Natural killer cell (primary cell): Measurements from ENCODE around the gene KEAP1. TPM values are rescaled to one million over a fixed set of nuclear protein-coding genes. Genes with fewer than 3 reads are reported as not detected.

Experiments used
- ATAC-seq, 3 donors: fragments of 150-1000 bp in 2 of 3; fragments of 200-7000 bp in 1 of 3; cut with Tn5 transposase; 1 replicate in 1 of 3; 2 replicates in 2 of 3; pipeline ENCODE4 v1.10.0; 2021; ENCODE audit warnings: mild to moderate bottlenecking in 2 of 3, moderate library complexity in 2 of 3
- DNase-seq, 2 donors: peaks; one replicate each; pipeline versions ENCODE4 v3.0.0 to v3.0.0-alpha.2; 2013 to 2021; ENCODE audit warnings: mixed read lengths in 1 of 2
- H3K27ac ChIP-seq: one replicate; pipeline ENCODE4 v1.5.1; 2013; ENCODE audit warnings: mild to moderate bottlenecking, low read length
- H3K27me3 ChIP-seq: one replicate; pipeline ENCODE4 v1.6.1; 2013; ENCODE audit warnings: low read length; ENCODE audit not compliant: control insufficient read depth, insufficient read depth
- H3K36me3 ChIP-seq: one replicate; pipeline ENCODE4 v1.6.1; 2013; ENCODE audit warnings: low read length; ENCODE audit not compliant: control insufficient read depth, insufficient read depth
- H3K4me1 ChIP-seq: one replicate; pipeline ENCODE4 v1.6.1; 2013; ENCODE audit warnings: low read length; ENCODE audit not compliant: control insufficient read depth, insufficient read depth
- H3K4me3 ChIP-seq: one replicate; pipeline ENCODE4 v1.5.1; 2013; ENCODE audit warnings: low read length
- H3K9me3 ChIP-seq: one replicate; pipeline ENCODE4 v1.6.1; 2013; ENCODE audit warnings: low read length; ENCODE audit not compliant: control insufficient read depth, insufficient read depth
- H3K27ac Mint-ChIP-seq, 2 donors: one replicate each; pipeline ENCODE4 v1.8.0; 2022; ENCODE audit warnings: mild to moderate bottlenecking in 2 of 2, mixed read lengths in 2 of 2, moderate library complexity in 1 of 2
- H3K27me3 Mint-ChIP-seq, 2 donors: one replicate each; pipeline ENCODE4 v1.8.0; 2022; ENCODE audit warnings: low read depth in 2 of 2, mixed read lengths in 2 of 2
- H3K36me3 Mint-ChIP-seq: one replicate; pipeline ENCODE4 v1.8.0; 2022; ENCODE audit warnings: mixed read lengths
- H3K4me1 Mint-ChIP-seq, 2 donors: one replicate each; pipeline ENCODE4 v1.8.0; 2022; ENCODE audit warnings: mixed read lengths in 2 of 2
- H3K4me3 Mint-ChIP-seq: one replicate; pipeline ENCODE4 v1.8.0; 2022; ENCODE audit warnings: mild to moderate bottlenecking, moderate library complexity, mixed read lengths
- H3K9me3 Mint-ChIP-seq, 2 donors: one replicate each; pipeline ENCODE4 v1.8.0; 2022; ENCODE audit warnings: mixed read lengths in 2 of 2
- CTCF ChIP-seq: fragments of 200-600 bp; IDR thresholded peaks from one replicate; pipeline ENCODE4 v1.8.0; 2022; ENCODE audit warnings: antibody characterized with exemption
- WGBS: methylation state at CpG from one replicate; pipeline ENCODE4 v1.1.7; 2013; ENCODE audit warnings: missing lambda C conversion rate; ENCODE audit not compliant: insufficient coverage; 5-methylcytosine and 5-hydroxymethylcytosine counted together
- intact Hi-C: fragments of 100-400 bp; cut with micrococcal nuclease; formaldehyde crosslinking; loops from one replicate; pipeline ENCODE4 v1.14.2; 2022
- total RNA-seq, 4 donors: library from RNA; stranded (reverse); fragments of 120-200 nt in 1 of 4; gene quantifications; one replicate each; pipeline versions ENCODE4 v1.2.3 to v1.2.4, GENCODE V29; 2013 to 2022

KEAP1 gene
- total RNA-seq, 3 donors from 2014 or later (not counting 1 experiment from before 2014, with no cell fraction given), result 28.1 to 39.4 (median 34.6) TPM

- no peak for DNase-seq
These were observed 2.9 kb downstream of the KEAP1 start for GRCh38 chr19:10500247-10500592.

GRCh38 chr19:10499550-10500246 is 3.5 kb downstream of the KEAP1 start:
- intact Hi-C loops, result no loop called here

More at GRCh38 chr19:10500247-10500592, 2.9 kb downstream of the KEAP1 start:
- no peaks in the 10 kb centered on the region for H3K9me3 Mint-ChIP-seq
- peaks cover 32 to 48% of the 10 kb centered on the region in 2 donors for H3K4me1 Mint-ChIP-seq
- H3K27me3 Mint-ChIP-seq, result no peaks in the 10 kb centered on the region
- Histone ChIP-seq H3K27me3 (no peaks in the 10 kb centered on the region), H3K36me3 (peaks cover 20% of the 10 kb centered on the region), H3K4me3 (no peak overlapping the region), H3K9me3 (no peaks in the 10 kb centered on the region), H3K27ac (no peak overlapping the region), H3K4me1 (peaks cover 56% of the 10 kb centered on the region)
- intact Hi-C loops, result no loop called here
- TF ChIP-seq CTCF, result no peak
- 96% methylated on average over 2 of the region's 2 CpGs for WGBS
- no peak for ATAC-seq
- no peaks in the 10 kb centered on the region for H3K36me3 Mint-ChIP-seq
- peak overlapping the region; percentile 52 for H3K4me3 Mint-ChIP-seq
- peak overlapping the region; percentile 74 to 75 for H3K27ac Mint-ChIP-seq

GRCh38 chr19:10497371-10497770 is 5.8 kb downstream of the KEAP1 start:
- peaks cover 26% of the 10 kb centered on the region for H3K36me3 ChIP-seq
- no peaks in the 10 kb centered on the region for H3K27me3 Mint-ChIP-seq
- 96% methylated on average over 4 of the region's 4 CpGs for WGBS
- no peak overlapping the region for H3K27ac ChIP-seq
- peaks cover 25 to 36% of the 10 kb centered on the region in 2 donors for H3K4me1 Mint-ChIP-seq
- no peaks in the 10 kb centered on the region for H3K27me3 ChIP-seq
- no peak overlapping the region for H3K4me3 ChIP-seq
- peaks cover 48% of the 10 kb centered on the region for H3K4me1 ChIP-seq
- TF ChIP-seq CTCF, result no peak
- H3K9me3 Mint-ChIP-seq, result no peaks in the 10 kb centered on the region
- ATAC-seq (no peak), DNase-seq (peak in 1 of 2 donors; percentile 1)
- intact Hi-C loops, result no loop called here
- H3K36me3 Mint-ChIP-seq, result no peaks in the 10 kb centered on the region
- no peak overlapping the region for H3K4me3 Mint-ChIP-seq
- peak overlapping the region; percentile 54 to 76 for H3K27ac Mint-ChIP-seq
- H3K9me3 ChIP-seq, result no peaks in the 10 kb centered on the region

More at GRCh38 chr19:10499550-10500246, 3.5 kb downstream of the KEAP1 start:
- H3K27ac ChIP-seq, result no peak overlapping the region
- DNase-seq, result peak in 1 of 2 donors; percentile 4
- peaks cover 55% of the 10 kb centered on the region for H3K4me1 ChIP-seq
- H3K4me3 ChIP-seq, result no peak overlapping the region
- no peak for ATAC-seq
- H3K36me3 ChIP-seq, result peaks cover 25% of the 10 kb centered on the region
- Mint-ChIP-seq H3K36me3 (no peaks in the 10 kb centered on the region), H3K4me1 (peaks cover 31 to 47% of the 10 kb centered on the region in 2 donors), H3K4me3 (no peak overlapping the region), H3K27ac (peak overlapping the region; percentile 74 to 91), H3K9me3 (no peaks in the 10 kb centered on the region), H3K27me3 (no peaks in the 10 kb centered on the region)
- WGBS, result 94% methylated on average over 24 of the region's 24 CpGs
- no peaks in the 10 kb centered on the region for H3K27me3 ChIP-seq
- H3K9me3 ChIP-seq, result no peaks in the 10 kb centered on the region
- TF ChIP-seq CTCF, result no peak
